K562 (cell line): ENCODE measurements around the gene OR52E4. TPM values are rescaled to one million over a fixed set of nuclear protein-coding genes. Genes with fewer than 3 reads are reported as not detected.

Source experiments
- ATAC-seq: fragments of 200-7000 bp; cut with Tn5 transposase; 3 replicates; pipeline ENCODE4 v1.9.1; 2020; ENCODE audit warnings: moderate library complexity
- BruUV-seq: library from RNA; stranded (reverse); fragments of 400-500 nt; replicated peaks from 2 replicates; lab custom pipeline; 2021; lab: Mats Ljungman, UMichigan
- CTCF ChIA-PET: fragments of 300-600 bp; formaldehyde crosslinking; extraction: SDS; loops from one replicate; lab custom pipeline; 2021; ENCODE audit warnings: low intra/inter-chr PET ratio; lab: Yijun Ruan, JAX
- POLR2A ChIA-PET: fragments of 300-600, 350-650 bp; sonication (Branson Sonifier 250); formaldehyde crosslinking; extraction: SDS; loops from one replicate; lab custom pipeline; 2021; ENCODE audit warnings: antibody characterized with exemption, inconsistent platforms; lab: Yijun Ruan, JAX
- DNase-seq, 4 experiments: peaks; one replicate each; pipeline versions ENCODE4 v3.0.0 to v3.0.0-alpha.2; 2011 to 2018; ENCODE audit warnings: low spot score in 3 of 4, mixed read lengths in 3 of 4; ENCODE audit errors: extremely low read depth in 1 of 4
- FAIRE-seq: peaks from 2 replicates; lab custom pipeline; 2011; peaks lifted over from hg19 to GRCh38; lab: Jason Lieb, UNC
- H2AFZ ChIP-seq: 2 replicates; pipeline ENCODE4 v1.6.0; 2011; ENCODE audit warnings: low read depth, low read length, control low read depth, inconsistent platforms
- H3K27ac ChIP-seq: fragments of 200-600 bp; 3 replicates; pipeline ENCODE4 v1.8.0; 2011; ENCODE audit warnings: low read depth, mild to moderate bottlenecking, control low read depth, inconsistent platforms, low read length, moderate library complexity, mixed read lengths; ENCODE audit errors: extremely low read depth
- H3K27me3 ChIP-seq, 2 experiments: fragments of 300-600 bp in 1 of 2; 2 replicates in 1 of 2; 3 replicates in 1 of 2; pipeline versions ENCODE4 v1.6.0 to v1.8.0; 2011; ENCODE audit warnings: inconsistent platforms in 2 of 2, low read length in 2 of 2, mild to moderate bottlenecking in 1 of 2, mixed read lengths in 1 of 2, moderate library complexity in 1 of 2; ENCODE audit not compliant: control insufficient read depth in 2 of 2, insufficient read depth in 2 of 2
- H3K36me3 ChIP-seq: fragments of 300-600 bp; 3 replicates; pipeline ENCODE4 v1.8.0; 2011; ENCODE audit warnings: mild to moderate bottlenecking, low read length, inconsistent platforms; ENCODE audit not compliant: control insufficient read depth, insufficient read depth
- H3K4me1 ChIP-seq, 2 experiments: fragments of 200-600 bp in 1 of 2; replicated peaks in 1 of 2; 2 replicates in 1 of 2; 3 replicates in 1 of 2; pipeline versions ENCODE4 v1.5.1 to v1.8.0; 2011; ENCODE audit warnings: inconsistent platforms in 2 of 2, low read length in 2 of 2, mild to moderate bottlenecking in 1 of 2, mixed read lengths in 1 of 2, moderate library complexity in 1 of 2; ENCODE audit not compliant: control insufficient read depth in 2 of 2, insufficient read depth in 2 of 2
- H3K4me2 ChIP-seq: 2 replicates; pipeline ENCODE4 v1.6.1; 2011; ENCODE audit warnings: low read length, control low read depth, inconsistent platforms, mixed read lengths; ENCODE audit not compliant: insufficient read depth
- H3K4me3 ChIP-seq: fragments of 200-600 bp; sonication (generic), shearing (Covaris generic); 2 replicates; pipeline ENCODE4 v1.5.1; 2016; ENCODE audit warnings: control low read depth, inconsistent platforms
- H3K79me2 ChIP-seq: fragments of 200-600 bp; 3 replicates; pipeline ENCODE4 v1.8.0; 2011; ENCODE audit warnings: low read length, inconsistent platforms; ENCODE audit not compliant: control insufficient read depth, insufficient read depth
- H3K9ac ChIP-seq, 2 experiments: 2 replicates each; pipeline versions ENCODE4 v1.6.0 to v1.6.1; 2011; ENCODE audit warnings: low read depth in 2 of 2, low read length in 2 of 2, control low read depth in 1 of 2, inconsistent platforms in 1 of 2, mild to moderate bottlenecking in 1 of 2, mixed read lengths in 1 of 2; ENCODE audit not compliant: insufficient read depth in 1 of 2
- H3K9me1 ChIP-seq: one replicate; pipeline ENCODE4 v1.6.0; 2011; ENCODE audit warnings: inconsistent platforms, mild to moderate bottlenecking, low read length, moderate library complexity; ENCODE audit not compliant: control insufficient read depth, insufficient read depth
- H3K9me3 ChIP-seq: replicated peaks from 2 replicates; pipeline ENCODE4 v1.5.1; 2011; ENCODE audit warnings: low read depth, low read length, inconsistent platforms; ENCODE audit not compliant: control insufficient read depth, insufficient read depth
- H4K20me1 ChIP-seq: replicated peaks from 2 replicates; pipeline ENCODE4 v1.6.1; 2011; ENCODE audit warnings: low read length, inconsistent platforms, mixed read lengths; ENCODE audit not compliant: control insufficient read depth, insufficient read depth
- IRF1 ChIP-seq: sonication (generic); formaldehyde crosslinking; IDR thresholded peaks from 2 replicates; pipeline ENCODE4 v1.8.0; 2022; ENCODE audit warnings: missing genetic modification reagents, mild to moderate bottlenecking, borderline replicate concordance
- PHF8 ChIP-seq: fragments of 200-600 bp; sonication (generic); IDR thresholded peaks from 2 replicates; pipeline ENCODE4 v1.6.1; 2012; ENCODE audit warnings: mixed run types, mild to moderate bottlenecking, inconsistent platforms, low read length, moderate library complexity, borderline replicate concordance
- TAF7 ChIP-seq: fragments of 450-650 bp; IDR thresholded peaks from 2 replicates; pipeline ENCODE4 v1.6.1; 2016; ENCODE audit warnings: missing genetic modification characterization, missing compliant biosample characterization
- ZNF124 ChIP-seq: sonication (generic); formaldehyde crosslinking; IDR thresholded peaks from 2 replicates; pipeline ENCODE4 v1.8.1; 2022; ENCODE audit warnings: missing genetic modification reagents
- ZNF347 ChIP-seq: fragments of 450-650 bp; formaldehyde crosslinking; IDR thresholded peaks from 2 replicates; pipeline ENCODE4 v1.4.0; 2020; ENCODE audit warnings: low read depth, mild to moderate bottlenecking, moderate library complexity
- ZNF592 ChIP-seq: fragments of 450-650 bp; IDR thresholded peaks from 2 replicates; pipeline ENCODE4 v1.6.1; 2017; ENCODE audit warnings: antibody characterized with exemption, mild to moderate bottlenecking
- WGBS: fragments of 100-300 bp; shearing (Covaris generic); methylation state at CpG from one replicate; pipeline ENCODE4 v1.1.6; 2016; ENCODE audit warnings: low coverage, mixed read lengths; ENCODE audit not compliant: insufficient coverage; ENCODE audit errors: missing lambda C conversion rate; 5-methylcytosine and 5-hydroxymethylcytosine counted together
- in situ Hi-C: fragments of 300-500 bp; cut with MboI; formaldehyde crosslinking; loops from 4 replicates; pipeline ENCODE4 v1.15.0; 2018; ENCODE audit warnings: inconsistent platforms, mixed read lengths
- intact Hi-C: fragments of 100-400 bp; cut with micrococcal nuclease; formaldehyde crosslinking; loops from 2 replicates; pipeline ENCODE4 v1.14.2; 2022
- polyA plus RNA-seq, 8 experiments: library from polyadenylated mRNA; depleted of rRNA in 4 of 8; stranded (reverse) in 5 of 8; unstranded in 3 of 8; fragments of >200 nt; fragmentation: Nextera tagmentation in 2 of 8; fragmentation: Illumina TruSeq in 1 of 8; extraction: Ambion mirVana in 2 of 8; extraction: Trizol in 1 of 8; gene quantifications; 2 replicates each; pipeline versions ENCODE4 v1.2.1 to v1.2.3, GENCODE V29; 2011 to 2014; ENCODE audit warnings: inconsistent platforms in 1 of 8, missing spikeins in 1 of 8
- total RNA-seq, 7 experiments: library from RNA; depleted of rRNA in 6 of 7; stranded (reverse); fragments of >200 nt in 6 of 7; fragmentation: Illumina TruSeq in 2 of 7; extraction: Trizol in 2 of 7; gene quantifications; 2 replicates each; pipeline versions ENCODE4 v1.2.1 to v1.2.3, GENCODE V29; 2011 to 2021; ENCODE audit warnings: low replicate concordance in 1 of 7

Gene OR52E4
- total and polyA plus RNA-seq, 9 of the 15 experiments (the other 6 are each of a cell fraction or from before 2014, with no cell fraction given) = not detected

GRCh38 chr11:5931061-5931460, 50.6 kb downstream of the OR52E4 start (continued):
- TF ChIP-seq IRF1 (CRISPR knock-in tag) = no peak
- TF ChIP-seq PHF8 = no peak
- TF ChIP-seq ZNF347 (CRISPR knock-in tag) = no peak
- no peak for TF ChIP-seq ZNF592
- TF ChIP-seq TAF7 (tag) = no peak

GRCh38 chr11:5932671-5933070, 52.2 kb downstream of the OR52E4 start:
- H3K36me3 ChIP-seq = no peaks in the 10 kb centered on the region
- H3K4me1 ChIP-seq = peaks cover 0 to 4% of the 10 kb centered on the region in 2 experiments; a peak in 2 of 5 replicates
- no peak overlapping the region for H3K4me2 ChIP-seq
- WGBS = 19% methylated on average over 11 of the region's 11 CpGs
- BruUV-seq = no TSS peak
- H3K79me2 ChIP-seq = no peaks in the 10 kb centered on the region; the same call in 2 of the 3 replicates
- no peak overlapping the region for H3K4me3 ChIP-seq
- FAIRE-seq (no peak), ATAC-seq (no peak), DNase-seq (no peak)
- H3K9ac ChIP-seq = no peak overlapping the region
- ChIA-PET CTCF (no interaction called here), POLR2A (interaction anchor here (1.0 kb wide), 1 partner anchor 248 kb away, joined by 3 read pairs; the partner anchor contains the start of gene TRIM5)
- H3K27ac ChIP-seq = no peak overlapping the region
- H4K20me1 ChIP-seq = no peaks in the 10 kb centered on the region
- H3K27me3 ChIP-seq = peaks cover 26 to 61% of the 10 kb centered on the region in 2 experiments; a peak in 4 of 5 replicates
- H2AFZ ChIP-seq = no peak overlapping the region
- no peaks in the 10 kb centered on the region for H3K9me1 ChIP-seq
- intact Hi-C loops = no loop called here
- in situ Hi-C loops = no loop called here
- H3K9me3 ChIP-seq = no peaks in the 10 kb centered on the region; the same call in 1 of the 2 replicates
- no peak for TF ChIP-seq ZNF124 (CRISPR knock-in tag)
